GM19043 (cell line): Measurements from ENCODE around the gene GAB2.

Source experiments
- ATAC-seq: cut with Tn5 transposase; IDR thresholded peaks from one replicate; pipeline ENCODE4 v1.9.1; 2021; ENCODE audit warnings: low read depth; ENCODE audit not compliant: unreplicated experiment

GAB2 gene

GRCh38 chr11:78428773-78429172 lies 11.2 kb upstream of the GAB2 start:
- ATAC-seq, result no peak

- ATAC-seq, result no peak
Measured at GRCh38 chr11:78428266-78428636, 10.6 kb upstream of the GAB2 start.

GRCh38 chr11:78427615-78428265 lies 10.1 kb upstream of the GAB2 start:
- no peak for ATAC-seq

GRCh38 chr11:78426845-78427244 lies 9.2 kb upstream of the GAB2 start:
- no peak for ATAC-seq

GRCh38 chr11:78425399-78426070 lies 7.9 kb upstream of the GAB2 start:
- ATAC-seq, result no peak

GRCh38 chr11:78424334-78425270 lies 7.0 kb upstream of the GAB2 start:
- ATAC-seq, result no peak

GRCh38 chr11:78423241-78423640 lies 5.6 kb upstream of the GAB2 start:
- no peak for ATAC-seq

- ATAC-seq, result no peak
Measured at GRCh38 chr11:78420796-78421209, 3.2 kb upstream of the GAB2 start.

- ATAC-seq, result no peak
Measured at GRCh38 chr11:78420255-78420764, 2.7 kb upstream of the GAB2 start.

- no peak for ATAC-seq
Measured at GRCh38 chr11:78419327-78419726, 1.7 kb upstream of the GAB2 start.

- ATAC-seq, result no peak
Measured at GRCh38 chr11:78418584-78419211, 1.1 kb upstream of the GAB2 start.

- ATAC-seq, result peak; percentile 40
Measured at GRCh38 chr11:78417888-78418583, 416 bp upstream of the GAB2 start.

GRCh38 chr11:78416285-78417174 lies 1.1 kb downstream of the GAB2 start:
- ATAC-seq, result peak; percentile 42

- ATAC-seq, result no peak
Measured at GRCh38 chr11:78415338-78415737, 2.3 kb downstream of the GAB2 start.

- no peak for ATAC-seq
Measured at GRCh38 chr11:78414321-78415051, 3.1 kb downstream of the GAB2 start.

GRCh38 chr11:78408619-78409018 lies 9.0 kb downstream of the GAB2 start:
- ATAC-seq, result no peak

GRCh38 chr11:78406568-78407196 lies 10.9 kb downstream of the GAB2 start:
- no peak for ATAC-seq

- no peak for ATAC-seq
Measured at GRCh38 chr11:78405805-78406204, 11.8 kb downstream of the GAB2 start.
